Erythroblast (primary cell): Measurements from ENCODE around the gene OVOL1.

Experiments
- GATA1 ChIP-seq: IDR thresholded peaks from 2 replicates; pipeline ENCODE4 v1.6.1; 2011; ENCODE audit warnings: low read depth, mild to moderate bottlenecking, control low read depth, low read length, moderate library complexity
- POLR2A ChIP-seq: IDR thresholded peaks from 2 replicates; pipeline ENCODE4 v1.6.1; 2011; ENCODE audit warnings: mild to moderate bottlenecking, low read length

DNA sequence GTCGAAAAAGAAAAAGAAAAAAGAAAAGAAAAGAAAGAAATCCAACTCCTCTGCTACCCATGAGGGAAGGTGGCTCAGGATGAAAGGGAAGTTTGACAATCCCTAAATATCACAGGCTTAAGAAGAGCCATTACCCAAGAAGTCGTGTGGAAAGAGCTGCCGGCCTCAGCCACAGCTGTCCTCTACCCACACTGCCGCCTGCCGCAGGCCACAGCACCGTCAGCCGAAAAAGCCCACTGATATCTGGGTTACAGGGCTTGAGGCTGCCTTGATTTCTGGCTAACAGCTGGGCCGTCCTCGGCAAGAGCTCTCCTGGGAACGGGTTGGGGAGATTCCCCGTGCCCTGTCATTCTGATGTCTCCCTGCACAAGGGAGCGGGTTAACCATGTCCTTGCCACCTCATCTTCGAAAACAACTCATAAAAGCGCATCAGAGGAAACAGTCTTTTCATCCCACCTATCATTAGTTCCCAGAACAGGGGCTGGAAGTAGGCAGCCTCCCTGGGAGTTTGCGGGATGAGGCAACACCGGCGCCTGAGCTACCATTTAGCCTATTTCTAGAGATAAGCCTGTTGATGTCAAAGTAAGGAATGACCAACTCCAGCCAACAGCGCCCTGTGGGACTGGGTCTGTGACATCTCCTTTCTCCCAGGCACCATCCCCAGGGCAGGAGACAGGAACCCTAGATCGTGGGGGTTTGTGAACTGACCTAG is 25.1 kb downstream of the OVOL1 start:
- TF ChIP-seq POLR2A (no peak), GATA1 (no peak)
